ENCODE data around the gene ZMYM2.

GRCh38 chr13:19961489-19961888 lies 3.0 kb downstream of the ZMYM2 start:
- TF ChIP-seq CTCF (conservative IDR thresholded peaks at IDR 0.05 in 1 of 2, IDR thresholded peaks at IDR 0.05 in 1 of 2; ENCODE audit: low read depth in 1 of 2, low read length in 2 of 2) (no peak), EZH2 (IDR thresholded peaks at IDR 0.05; ENCODE audit: low read length, missing control alignments) (no peak)

Data from fibroblast of lung (primary cell).